ENCODE results near the gene ZIM2.

- TF ChIP-seq CTCF (IDR thresholded peaks at IDR 0.05) = no peak
- TF ChIP-seq JUN (CRISPR knock-in tag; IDR thresholded peaks at IDR 0.05) = no peak
- no peak for TF ChIP-seq NR1H2 (CRISPR knock-in tag; IDR thresholded peaks at IDR 0.05)
- no peak for TF ChIP-seq GTF2I (CRISPR knock-in tag; conservative IDR thresholded peaks at IDR 0.05)
These were observed 22.2 kb upstream of the ZIM2 start for GRCh38 chr19:56862741-56863140.
